Measurements from ENCODE around the gene PLCL1. TPM values are rescaled to one million over a fixed set of nuclear protein-coding genes. Genes with fewer than 3 reads are reported as not detected.

The PLCL1 gene
- total RNA-seq, 2 donors from 2014 or later, result 0.87 to 1.2 TPM

GRCh38 chr2:197972061-197972460 is 167.7 kb downstream of the PLCL1 start:
- H3K4me1 Mint-ChIP-seq, result peaks cover 24% of the 10 kb centered on the region
- no peaks in the 10 kb centered on the region for H3K27me3 Mint-ChIP-seq
- ATAC-seq (replicated peaks), result no peak
- H3K4me3 Mint-ChIP-seq, result no peak overlapping the region
- no peaks in the 10 kb centered on the region for H3K36me3 Mint-ChIP-seq (ENCODE audit: low read depth)
- H3K9me3 Mint-ChIP-seq, result no peaks in the 10 kb centered on the region
- H3K27ac Mint-ChIP-seq, result no peak overlapping the region

DNA sequence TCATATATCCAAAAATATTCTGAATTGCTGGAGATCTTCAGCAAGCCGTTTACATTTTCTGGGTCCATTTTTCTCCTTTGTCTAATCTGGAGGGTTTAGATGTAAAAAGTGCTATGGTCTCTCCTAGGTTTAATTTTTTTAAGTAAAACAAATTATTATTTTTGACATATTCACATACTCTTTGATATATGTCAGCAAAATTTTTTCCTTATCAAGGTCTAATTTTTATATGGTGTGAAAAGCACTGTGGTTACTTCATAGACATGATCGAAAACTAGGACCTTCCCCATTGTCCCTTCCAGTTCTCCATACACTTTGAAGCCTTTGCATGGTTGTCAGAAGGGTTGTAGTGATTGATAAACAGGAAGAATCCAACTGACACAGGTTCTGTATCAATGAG is 168.2 kb downstream of the PLCL1 start:
- no peaks in the 10 kb centered on the region for H3K27me3 Mint-ChIP-seq

GRCh38 chr2:197973772-197974171 is 169.4 kb downstream of the PLCL1 start:
- no peaks in the 10 kb centered on the region for H3K9me3 Mint-ChIP-seq
- no peak for ATAC-seq (replicated peaks)
- H3K27ac Mint-ChIP-seq, result no peak overlapping the region
- no peak overlapping the region for H3K4me3 Mint-ChIP-seq
- peaks cover 24% of the 10 kb centered on the region for H3K4me1 Mint-ChIP-seq
- no peaks in the 10 kb centered on the region for H3K27me3 Mint-ChIP-seq
- H3K36me3 Mint-ChIP-seq (ENCODE audit: low read depth), result no peaks in the 10 kb centered on the region

More for the DNA sequence above, 168.2 kb downstream of the PLCL1 start:
- Mint-ChIP-seq H3K4me3 (no peak overlapping the region), H3K9me3 (no peaks in the 10 kb centered on the region), H3K27ac (no peak overlapping the region), H3K4me1 (peaks cover 24% of the 10 kb centered on the region), H3K36me3 (ENCODE audit: low read depth) (no peaks in the 10 kb centered on the region)
- no peak for ATAC-seq (replicated peaks)

DNA sequence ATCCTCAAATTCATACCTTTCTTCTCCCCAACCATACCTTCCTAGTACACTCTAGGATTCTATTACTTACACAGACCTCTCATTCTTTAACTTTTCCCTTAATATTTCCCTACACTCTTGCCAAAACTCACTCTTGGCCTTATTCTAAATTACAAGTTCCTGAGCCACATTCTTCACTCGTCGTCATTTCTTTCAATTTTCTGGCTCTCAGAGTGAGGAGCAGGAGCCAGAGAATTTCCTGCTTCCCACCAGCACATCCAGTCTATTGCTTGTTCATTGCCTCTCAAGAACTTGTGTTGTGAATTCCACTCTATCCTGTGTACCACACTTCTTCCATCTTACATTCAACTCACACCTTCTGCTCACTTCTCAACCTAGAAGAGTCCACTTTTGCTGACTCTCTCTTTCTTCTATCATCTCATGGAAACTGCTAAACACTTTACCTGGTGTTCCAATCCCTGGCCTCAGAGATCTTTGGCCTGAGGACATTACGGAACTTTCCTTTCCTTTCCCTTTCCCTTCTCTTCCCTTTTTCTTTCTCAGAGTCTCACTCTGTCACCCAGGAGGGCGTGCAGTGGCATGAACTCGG is 171.6 kb downstream of the PLCL1 start:
- Mint-ChIP-seq H3K4me3 (no peak overlapping the region), H3K36me3 (ENCODE audit: low read depth) (no peaks in the 10 kb centered on the region), H3K9me3 (no peaks in the 10 kb centered on the region), H3K4me1 (peaks cover 21% of the 10 kb centered on the region), H3K27ac (peak overlapping the region; percentile 45), H3K27me3 (no peaks in the 10 kb centered on the region)
- no peak for ATAC-seq (replicated peaks)

- no peaks in the 10 kb centered on the region for H3K9me3 Mint-ChIP-seq
- no peaks in the 10 kb centered on the region for H3K27me3 Mint-ChIP-seq
- no peak overlapping the region for H3K27ac Mint-ChIP-seq
- peaks cover 15% of the 10 kb centered on the region for H3K4me1 Mint-ChIP-seq
- no peaks in the 10 kb centered on the region for H3K36me3 Mint-ChIP-seq (ENCODE audit: low read depth)
- H3K4me3 Mint-ChIP-seq, result no peak overlapping the region
- no peak for ATAC-seq (replicated peaks)
These were observed 174.6 kb downstream of the PLCL1 start for GRCh38 chr2:197978971-197979370.

- no peak for ATAC-seq (replicated peaks)
- peaks cover 6% of the 10 kb centered on the region for H3K4me1 Mint-ChIP-seq
- no peaks in the 10 kb centered on the region for H3K9me3 Mint-ChIP-seq
- no peak overlapping the region for H3K27ac Mint-ChIP-seq
- no peaks in the 10 kb centered on the region for H3K27me3 Mint-ChIP-seq
- H3K4me3 Mint-ChIP-seq, result no peak overlapping the region
- H3K36me3 Mint-ChIP-seq (ENCODE audit: low read depth), result no peaks in the 10 kb centered on the region
These were observed 178.2 kb downstream of the PLCL1 start for GRCh38 chr2:197982565-197982964.

DNA sequence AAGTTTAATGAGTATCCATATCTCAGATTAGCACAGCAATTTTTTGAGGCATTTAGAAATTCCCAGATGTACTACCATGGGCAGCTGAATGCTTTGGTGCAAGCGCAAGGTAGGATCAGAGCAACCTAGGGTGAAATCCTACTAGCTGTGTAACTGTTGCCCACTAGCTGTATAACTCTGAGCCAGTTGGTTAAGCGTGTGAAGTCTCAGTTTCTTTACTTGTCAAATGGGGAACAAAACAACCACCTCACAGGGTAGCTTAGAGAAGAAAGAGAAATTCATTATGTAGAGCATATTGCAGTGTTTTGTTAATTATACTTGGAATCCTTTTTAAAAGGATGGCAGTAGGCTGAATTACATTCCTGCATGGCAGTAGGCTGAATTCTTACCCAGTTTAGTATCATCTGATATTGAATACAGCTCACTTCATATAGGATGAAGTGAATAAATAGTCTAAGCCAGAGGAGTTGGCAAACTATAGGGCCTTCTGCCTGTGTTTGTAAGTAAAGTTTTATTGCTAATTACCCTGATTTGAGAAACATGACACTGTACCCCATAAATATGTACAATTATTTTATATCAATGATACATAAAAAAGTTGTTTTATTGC is 180.7 kb downstream of the PLCL1 start:
- Mint-ChIP-seq H3K9me3 (peaks cover 3% of the 10 kb centered on the region), H3K4me3 (no peak overlapping the region), H3K27ac (no peak overlapping the region), H3K36me3 (ENCODE audit: low read depth) (no peaks in the 10 kb centered on the region), H3K27me3 (no peaks in the 10 kb centered on the region), H3K4me1 (no peaks in the 10 kb centered on the region)
- ATAC-seq (replicated peaks), result no peak

DNA sequence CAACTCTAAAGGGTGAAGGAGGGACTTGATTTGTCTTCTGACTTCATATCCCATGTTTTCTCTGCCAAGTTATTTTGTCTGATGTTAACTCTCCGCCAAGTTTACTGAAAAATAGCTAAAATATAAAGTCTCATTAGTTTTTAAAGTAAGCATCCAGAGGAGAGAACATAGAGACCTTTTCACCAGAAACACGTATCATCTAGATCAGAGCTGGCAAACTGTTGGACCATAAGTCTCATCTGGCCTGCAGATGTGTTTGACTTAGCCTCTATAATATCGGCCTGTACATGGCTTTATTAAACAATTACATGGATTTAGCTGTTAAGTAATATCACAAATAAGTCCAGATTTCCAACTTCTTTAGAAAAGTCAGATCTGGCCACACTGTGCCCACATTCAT is 182.6 kb downstream of the PLCL1 start:
- Mint-ChIP-seq H3K27ac (no peak overlapping the region), H3K9me3 (peaks cover 11% of the 10 kb centered on the region), H3K4me3 (no peak overlapping the region), H3K36me3 (ENCODE audit: low read depth) (no peaks in the 10 kb centered on the region), H3K27me3 (no peaks in the 10 kb centered on the region), H3K4me1 (peaks cover 3% of the 10 kb centered on the region)
- no peak for ATAC-seq (replicated peaks)

DNA sequence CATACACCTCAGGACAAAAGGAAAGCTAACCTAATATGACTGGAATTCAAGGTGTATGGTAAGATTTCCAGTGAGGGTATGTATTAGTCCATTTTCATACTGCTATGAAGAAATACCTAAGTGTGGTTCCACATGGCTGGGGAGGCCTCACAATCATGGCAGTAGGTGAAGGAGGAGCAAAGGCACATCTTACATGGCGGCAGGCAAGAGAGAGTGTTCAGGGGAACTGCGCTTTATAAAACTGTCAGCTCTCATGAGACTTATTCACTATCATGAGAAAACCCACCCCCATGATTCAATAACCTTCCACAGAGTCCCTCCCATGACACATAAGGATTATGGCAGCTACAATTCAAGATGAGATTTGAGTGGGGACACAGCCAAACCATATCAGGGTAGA is 186.0 kb downstream of the PLCL1 start:
- Mint-ChIP-seq H3K36me3 (ENCODE audit: low read depth) (no peaks in the 10 kb centered on the region), H3K4me1 (peaks cover 22% of the 10 kb centered on the region), H3K9me3 (peaks cover 11% of the 10 kb centered on the region), H3K4me3 (no peak overlapping the region), H3K27me3 (no peaks in the 10 kb centered on the region), H3K27ac (no peak overlapping the region)
- ATAC-seq (replicated peaks), result no peak

DNA sequence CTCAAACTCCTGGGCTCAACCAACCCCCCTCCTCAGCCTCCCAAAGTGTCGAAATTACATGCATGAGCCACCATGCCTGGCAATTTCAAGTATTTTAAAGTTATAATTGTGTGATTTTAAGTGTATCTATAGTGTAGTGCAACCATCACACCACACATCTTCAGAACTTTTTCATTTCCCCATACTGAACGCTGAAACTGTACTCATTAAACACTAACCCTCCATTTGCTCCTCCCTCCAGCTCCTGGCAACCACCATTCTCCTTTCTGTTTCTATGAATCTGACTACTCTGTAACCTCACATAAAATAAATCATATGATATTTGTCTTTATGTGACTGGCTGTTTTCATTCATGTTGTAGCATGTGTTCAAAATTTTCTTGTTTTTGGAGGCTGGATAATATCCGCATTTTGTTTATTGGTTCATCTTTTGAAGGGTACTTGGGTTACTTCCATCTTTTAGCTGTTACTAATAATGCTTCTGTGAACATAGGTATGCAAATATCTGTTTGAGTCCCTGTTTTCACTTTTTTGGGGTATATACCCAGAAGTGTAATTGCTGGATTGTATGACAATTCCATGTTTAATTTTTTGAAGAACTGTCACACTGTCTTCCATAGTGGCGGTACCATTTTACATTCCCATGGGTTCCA is 188.2 kb downstream of the PLCL1 start:
- peak; percentile 49 for ATAC-seq (replicated peaks)
- H3K4me3 Mint-ChIP-seq, result no peak overlapping the region
- peaks cover 31% of the 10 kb centered on the region for H3K4me1 Mint-ChIP-seq
- H3K36me3 Mint-ChIP-seq (ENCODE audit: low read depth), result no peaks in the 10 kb centered on the region
- H3K27me3 Mint-ChIP-seq, result no peaks in the 10 kb centered on the region
- no peak overlapping the region for H3K27ac Mint-ChIP-seq
- H3K9me3 Mint-ChIP-seq, result peaks cover 11% of the 10 kb centered on the region

DNA sequence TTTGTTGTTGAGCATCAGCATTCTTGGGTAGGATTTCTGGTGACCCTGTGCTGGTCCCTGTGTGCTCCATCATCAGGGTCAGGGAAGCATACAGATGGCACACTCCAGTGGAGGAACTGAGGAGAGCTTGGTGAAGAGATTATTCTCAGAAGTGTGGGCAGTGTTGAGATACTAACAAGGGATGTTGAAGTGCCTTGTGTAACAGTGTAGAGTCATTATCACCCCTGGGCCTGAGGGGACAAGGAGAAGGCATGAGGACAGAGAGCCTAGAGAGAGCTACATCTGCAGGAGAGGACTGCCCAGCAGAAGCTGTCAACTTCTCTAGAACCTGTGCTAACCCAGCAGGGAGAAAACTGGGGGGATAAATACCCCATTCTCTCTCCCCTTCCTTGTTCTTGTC is 189.0 kb downstream of the PLCL1 start:
- Mint-ChIP-seq H3K9me3 (peaks cover 11% of the 10 kb centered on the region), H3K36me3 (ENCODE audit: low read depth) (no peaks in the 10 kb centered on the region), H3K4me3 (peak overlapping the region; percentile 0), H3K27me3 (no peaks in the 10 kb centered on the region), H3K4me1 (peaks cover 37% of the 10 kb centered on the region), H3K27ac (peak overlapping the region; percentile 18)
- peak; percentile 30 for ATAC-seq (replicated peaks)

GRCh38 chr2:197993830-197994229 is 189.4 kb downstream of the PLCL1 start:
- H3K27ac Mint-ChIP-seq, result peak overlapping the region; percentile 18
- peaks cover 42% of the 10 kb centered on the region for H3K4me1 Mint-ChIP-seq
- peaks cover 11% of the 10 kb centered on the region for H3K9me3 Mint-ChIP-seq
- no peaks in the 10 kb centered on the region for H3K36me3 Mint-ChIP-seq (ENCODE audit: low read depth)
- peak overlapping the region; percentile 0 for H3K4me3 Mint-ChIP-seq
- peak; percentile 83 for ATAC-seq (replicated peaks)
- H3K27me3 Mint-ChIP-seq, result no peaks in the 10 kb centered on the region

GRCh38 chr2:197994751-197995150 is 190.4 kb downstream of the PLCL1 start:
- H3K4me1 Mint-ChIP-seq, result peaks cover 45% of the 10 kb centered on the region
- no peak overlapping the region for H3K4me3 Mint-ChIP-seq
- H3K36me3 Mint-ChIP-seq (ENCODE audit: low read depth), result no peaks in the 10 kb centered on the region
- no peak for ATAC-seq (replicated peaks)
- peaks cover 11% of the 10 kb centered on the region for H3K9me3 Mint-ChIP-seq
- H3K27ac Mint-ChIP-seq, result no peak overlapping the region
- no peaks in the 10 kb centered on the region for H3K27me3 Mint-ChIP-seq

- Mint-ChIP-seq H3K4me3 (no peak overlapping the region), H3K4me1 (peaks cover 41% of the 10 kb centered on the region), H3K27me3 (no peaks in the 10 kb centered on the region), H3K9me3 (no peaks in the 10 kb centered on the region), H3K27ac (no peak overlapping the region), H3K36me3 (ENCODE audit: low read depth) (no peaks in the 10 kb centered on the region)
- no peak for ATAC-seq (replicated peaks)
These were observed 192.2 kb downstream of the PLCL1 start for GRCh38 chr2:197996583-197996982.

GRCh38 chr2:197997083-197997541 is 192.7 kb downstream of the PLCL1 start:
- no peak overlapping the region for H3K4me3 Mint-ChIP-seq
- no peak for ATAC-seq (replicated peaks)
- H3K27ac Mint-ChIP-seq, result no peak overlapping the region
- no peaks in the 10 kb centered on the region for H3K27me3 Mint-ChIP-seq
- no peaks in the 10 kb centered on the region for H3K9me3 Mint-ChIP-seq
- H3K36me3 Mint-ChIP-seq (ENCODE audit: low read depth), result no peaks in the 10 kb centered on the region
- H3K4me1 Mint-ChIP-seq, result peaks cover 41% of the 10 kb centered on the region

Measured in activated T-helper 17 cell treated with anti-CD3 and anti-CD28 coated beads, Interleukin-2, amount 50 U/mL, for 72 hours (primary cell).